ENCODE results near the gene ASPSCR1.

ASPSCR1 gene

GRCh38 chr17:81962499-81963441, 14.7 kb upstream of the ASPSCR1 start:
- DNase-seq (ENCODE audit: insufficient read length, low spot score) (no peak), FAIRE-seq (no peak)
- no peak for TF ChIP-seq CTCF (IDR thresholded peaks at IDR 0.05; ENCODE audit: insufficient read depth, missing control alignments)

- TF ChIP-seq CTCF (IDR thresholded peaks at IDR 0.05; ENCODE audit: insufficient read depth, missing control alignments) = no peak
- FAIRE-seq = no peak
- no peak for DNase-seq (ENCODE audit: insufficient read length, low spot score)
Observed at GRCh38 chr17:81964081-81964849, 13.2 kb upstream of the ASPSCR1 start.

- FAIRE-seq (no peak), DNase-seq (ENCODE audit: insufficient read length, low spot score) (no peak)
- TF ChIP-seq CTCF (IDR thresholded peaks at IDR 0.05; ENCODE audit: insufficient read depth, missing control alignments) = no peak
Observed at GRCh38 chr17:81966343-81967243, 10.8 kb upstream of the ASPSCR1 start.

GRCh38 chr17:81967244-81967532, 10.2 kb upstream of the ASPSCR1 start:
- no peak for DNase-seq (ENCODE audit: insufficient read length, low spot score)
- no peak for TF ChIP-seq CTCF (IDR thresholded peaks at IDR 0.05; ENCODE audit: insufficient read depth, missing control alignments)
- no peak for FAIRE-seq

GRCh38 chr17:81967533-81968395, 9.7 kb upstream of the ASPSCR1 start:
- TF ChIP-seq CTCF (IDR thresholded peaks at IDR 0.05; ENCODE audit: insufficient read depth, missing control alignments) = no peak
- FAIRE-seq (no peak), DNase-seq (ENCODE audit: insufficient read length, low spot score) (peak; percentile 95)

- no peak for TF ChIP-seq CTCF (IDR thresholded peaks at IDR 0.05; ENCODE audit: insufficient read depth, missing control alignments)
- FAIRE-seq = no peak
- no peak for DNase-seq (ENCODE audit: insufficient read length, low spot score)
Observed at GRCh38 chr17:81968396-81968745, 9.1 kb upstream of the ASPSCR1 start.
